Measurements from ENCODE around the gene TMEM163.

The TMEM163 gene

DNA sequence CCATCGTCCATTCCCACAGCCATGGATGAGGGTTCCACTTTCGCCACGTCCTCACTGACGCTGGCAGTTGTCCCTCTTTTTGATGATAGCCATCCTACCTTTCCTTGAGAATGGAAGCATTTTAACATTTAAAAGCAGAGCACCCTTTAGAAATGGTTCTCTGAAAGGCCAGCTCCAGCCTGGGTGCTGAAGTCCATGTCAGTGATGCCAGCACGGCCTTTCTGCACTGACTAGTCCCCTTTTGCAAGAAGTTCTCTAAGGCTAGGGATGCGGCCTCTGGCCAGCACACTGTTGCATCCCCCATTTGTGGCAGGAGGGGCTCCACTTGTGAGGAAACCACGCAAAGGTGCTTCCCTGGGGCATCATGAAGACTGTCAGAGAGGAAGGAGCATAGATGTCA lies 261.4 kb downstream of the TMEM163 start:
- TF ChIP-seq, protein P1, sequence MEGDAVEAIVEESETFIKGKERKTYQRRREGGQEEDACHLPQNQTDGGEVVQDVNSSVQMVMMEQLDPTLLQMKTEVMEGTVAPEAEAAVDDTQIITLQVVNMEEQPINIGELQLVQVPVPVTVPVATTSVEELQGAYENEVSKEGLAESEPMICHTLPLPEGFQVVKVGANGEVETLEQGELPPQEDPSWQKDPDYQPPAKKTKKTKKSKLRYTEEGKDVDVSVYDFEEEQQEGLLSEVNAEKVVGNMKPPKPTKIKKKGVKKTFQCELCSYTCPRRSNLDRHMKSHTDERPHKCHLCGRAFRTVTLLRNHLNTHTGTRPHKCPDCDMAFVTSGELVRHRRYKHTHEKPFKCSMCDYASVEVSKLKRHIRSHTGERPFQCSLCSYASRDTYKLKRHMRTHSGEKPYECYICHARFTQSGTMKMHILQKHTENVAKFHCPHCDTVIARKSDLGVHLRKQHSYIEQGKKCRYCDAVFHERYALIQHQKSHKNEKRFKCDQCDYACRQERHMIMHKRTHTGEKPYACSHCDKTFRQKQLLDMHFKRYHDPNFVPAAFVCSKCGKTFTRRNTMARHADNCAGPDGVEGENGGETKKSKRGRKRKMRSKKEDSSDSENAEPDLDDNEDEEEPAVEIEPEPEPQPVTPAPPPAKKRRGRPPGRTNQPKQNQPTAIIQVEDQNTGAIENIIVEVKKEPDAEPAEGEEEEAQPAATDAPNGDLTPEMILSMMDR (conservative IDR thresholded peaks at IDR 0.05; ENCODE audit: low read depth) = no peak
- ChIA-PET CTCF (no interaction called here), POLR2A (ENCODE audit: low non-redundant PET) (no interaction called here)
- no peak overlapping the region for H3K27ac ChIP-seq
- DNase-seq (ENCODE audit: low spot score) = no peak

DNA sequence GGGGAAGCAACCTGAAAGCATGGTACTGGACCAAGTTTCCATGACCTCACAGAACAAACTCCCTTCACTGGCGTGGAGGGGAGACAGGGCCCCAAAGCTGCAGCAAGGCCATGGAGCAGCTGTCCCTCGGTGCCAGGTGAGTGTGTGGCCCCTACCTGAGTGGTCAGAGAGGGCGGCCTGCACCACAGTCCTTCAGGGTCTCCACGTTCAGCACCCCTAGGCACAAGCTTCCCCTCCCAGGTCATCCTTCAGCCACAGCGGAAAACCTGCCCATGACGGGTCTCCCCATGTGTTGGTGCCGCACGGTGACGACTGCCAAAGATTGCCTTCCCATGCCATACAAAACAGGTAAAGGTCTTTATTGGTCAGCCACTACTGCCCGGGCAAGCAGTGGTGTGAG lies 263.4 kb downstream of the TMEM163 start:
- no peak for DNase-seq (ENCODE audit: low spot score)
- TF ChIP-seq, protein P1 (conservative IDR thresholded peaks at IDR 0.05; ENCODE audit: low read depth) = no peak
- no peak overlapping the region for H3K27ac ChIP-seq
- ChIA-PET CTCF (no interaction called here), POLR2A (ENCODE audit: low non-redundant PET) (no interaction called here)

DNA sequence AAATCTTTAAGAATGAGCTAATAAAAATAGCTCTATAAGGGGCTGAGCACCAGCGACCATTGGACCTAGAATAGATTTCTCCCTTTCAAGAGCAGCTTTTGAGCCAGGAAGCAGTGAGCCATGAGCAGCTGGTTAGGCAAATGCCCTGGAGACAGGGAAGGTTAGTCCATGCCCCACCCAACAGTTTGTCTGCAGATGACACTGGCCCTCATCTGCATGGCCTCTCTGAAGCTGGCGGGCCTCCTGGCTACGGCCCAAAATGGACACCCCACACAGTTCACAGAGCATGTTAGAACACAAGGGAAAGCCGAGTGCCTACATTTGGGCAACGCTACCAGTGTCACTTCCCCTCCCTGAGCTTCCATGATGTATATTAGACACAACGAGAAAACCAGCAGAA lies 263.9 kb downstream of the TMEM163 start:
- TF ChIP-seq, protein P1 (conservative IDR thresholded peaks at IDR 0.05; ENCODE audit: low read depth) = no peak
- ChIA-PET CTCF (interaction anchor here (1.0 kb wide), 1 partner anchor 18 kb away, joined by 3 read pairs; no protein-coding TSS in a partner anchor), POLR2A (ENCODE audit: low non-redundant PET) (no interaction called here)
- no peak for DNase-seq (ENCODE audit: low spot score)
- H3K27ac ChIP-seq = no peak overlapping the region

DNA sequence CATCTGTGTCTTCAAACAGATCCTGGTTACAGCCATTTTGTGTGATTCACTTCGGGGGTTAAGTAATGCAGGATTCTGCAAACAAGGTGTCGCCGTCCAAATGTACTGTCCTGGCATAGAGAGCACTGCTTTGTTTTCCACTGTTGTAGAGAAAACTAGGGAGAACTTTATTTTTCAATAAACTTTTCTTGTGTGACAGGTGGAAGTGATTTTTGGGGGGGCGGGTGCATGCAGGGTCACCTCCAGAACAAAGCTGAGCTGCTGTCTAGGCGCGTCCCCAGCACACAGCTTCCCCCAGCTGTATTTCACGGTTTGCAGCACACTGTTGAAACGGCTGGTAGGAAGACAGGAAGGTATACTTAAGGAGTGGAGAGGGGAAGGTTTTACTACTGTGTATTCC lies 264.4 kb downstream of the TMEM163 start:
- TF ChIP-seq, protein P1 (conservative IDR thresholded peaks at IDR 0.05; ENCODE audit: low read depth) = no peak
- ChIA-PET CTCF (interaction anchor here (1.0 kb wide), 1 partner anchor 18 kb away, joined by 3 read pairs; no protein-coding TSS in a partner anchor), POLR2A (ENCODE audit: low non-redundant PET) (no interaction called here)
- no peak overlapping the region for H3K27ac ChIP-seq
- no peak for DNase-seq (ENCODE audit: low spot score)

DNA sequence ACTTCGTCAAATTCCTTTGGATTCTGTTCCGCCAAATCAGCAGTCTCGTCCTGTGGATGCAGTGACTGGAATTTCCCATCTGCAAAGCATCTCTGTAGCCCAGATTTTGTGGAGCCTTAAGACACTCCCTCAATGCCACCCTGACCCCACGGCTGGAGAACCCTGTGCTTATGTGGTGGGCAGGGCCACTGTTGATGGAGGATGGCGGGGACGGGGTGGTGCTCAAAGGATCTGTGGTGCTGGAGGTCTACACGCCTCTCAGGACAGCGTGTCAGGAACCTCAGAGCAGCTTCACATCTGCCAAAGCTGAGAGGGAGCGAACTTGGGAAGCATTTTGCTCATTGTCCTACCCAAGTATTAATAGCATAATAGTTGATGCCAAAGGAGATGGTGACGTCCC lies 264.8 kb downstream of the TMEM163 start:
- DNase-seq (ENCODE audit: low spot score) = no peak
- ChIA-PET POLR2A (ENCODE audit: low non-redundant PET) (no interaction called here), CTCF (interaction anchor here (1.0 kb wide), 1 partner anchor 17 kb away, joined by 3 read pairs; no protein-coding TSS in a partner anchor)
- no peak overlapping the region for H3K27ac ChIP-seq
- TF ChIP-seq, protein P1 (conservative IDR thresholded peaks at IDR 0.05; ENCODE audit: low read depth) = no peak

DNA sequence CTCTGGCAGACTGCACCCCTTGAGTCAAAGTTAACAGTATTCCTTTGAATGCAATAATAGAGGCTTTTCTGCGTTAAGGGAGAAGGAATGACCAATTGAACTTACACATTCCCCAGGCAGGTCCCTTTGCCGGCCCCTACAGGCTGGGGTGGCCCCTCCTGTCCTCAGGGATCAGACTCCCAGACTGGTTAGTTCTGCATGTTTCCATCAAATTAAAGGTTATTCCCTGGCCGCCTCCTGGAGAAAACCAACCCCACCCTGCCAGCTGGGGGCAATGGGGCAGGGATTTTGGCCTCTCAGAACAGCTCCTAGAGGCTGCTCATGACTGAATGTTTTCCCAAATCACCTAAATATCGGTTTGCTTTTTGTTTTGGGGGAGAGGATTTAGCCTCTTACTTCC lies 265.3 kb downstream of the TMEM163 start:
- no peak for DNase-seq (ENCODE audit: low spot score)
- CTCF ChIA-PET = interaction anchor here (0.6 kb wide), 1 partner anchor 992 kb away, joined by 6 read pairs; no protein-coding TSS in a partner anchor
- no peak overlapping the region for H3K27ac ChIP-seq
- POLR2A ChIA-PET (ENCODE audit: low non-redundant PET) = no interaction called here
- TF ChIP-seq, protein P1 (conservative IDR thresholded peaks at IDR 0.05; ENCODE audit: low read depth) = no peak

Data from RWPE1 (cell line).